GM19463 (cell line): ENCODE data around the gene BABAM2.

Experiments
- ATAC-seq: cut with Tn5 transposase; IDR thresholded peaks from one replicate; pipeline ENCODE4 v1.9.1; 2021; ENCODE audit warnings: mild to moderate bottlenecking, moderate library complexity; ENCODE audit not compliant: unreplicated experiment

Gene BABAM2

GRCh38 chr2:28055325-28055970 lies 164.9 kb downstream of the BABAM2 start:
- no peak for ATAC-seq

GRCh38 chr2:28058791-28059190 lies 168.3 kb downstream of the BABAM2 start:
- no peak for ATAC-seq

GRCh38 chr2:28062867-28063266 lies 172.3 kb downstream of the BABAM2 start:
- no peak for ATAC-seq

- ATAC-seq = no peak
Observed at GRCh38 chr2:28063492-28063962, 173.0 kb downstream of the BABAM2 start.

GRCh38 chr2:28067602-28068001 lies 177.1 kb downstream of the BABAM2 start:
- ATAC-seq = no peak

GRCh38 chr2:28068088-28068487 lies 177.6 kb downstream of the BABAM2 start:
- ATAC-seq = no peak

- ATAC-seq = no peak
Observed at GRCh38 chr2:28068527-28068926, 178.0 kb downstream of the BABAM2 start.

- ATAC-seq = no peak
Observed at GRCh38 chr2:28071221-28071620, 180.7 kb downstream of the BABAM2 start.

GRCh38 chr2:28074137-28074536 lies 183.6 kb downstream of the BABAM2 start:
- ATAC-seq = no peak

- ATAC-seq = no peak
Observed at GRCh38 chr2:28080911-28081310, 190.4 kb downstream of the BABAM2 start.

GRCh38 chr2:28082131-28082530 lies 191.6 kb downstream of the BABAM2 start:
- no peak for ATAC-seq

- no peak for ATAC-seq
Observed at GRCh38 chr2:28083476-28083875, 192.9 kb downstream of the BABAM2 start.

GRCh38 chr2:28084564-28084963 lies 194.0 kb downstream of the BABAM2 start:
- no peak for ATAC-seq

GRCh38 chr2:28085201-28085600 lies 194.7 kb downstream of the BABAM2 start:
- ATAC-seq = no peak

GRCh38 chr2:28086611-28087010 lies 196.1 kb downstream of the BABAM2 start:
- no peak for ATAC-seq

- no peak for ATAC-seq
Observed at GRCh38 chr2:28088970-28089369, 198.4 kb downstream of the BABAM2 start.

- no peak for ATAC-seq
Observed at GRCh38 chr2:28089486-28089885, 199.0 kb downstream of the BABAM2 start.

GRCh38 chr2:28093308-28093707 lies 202.8 kb downstream of the BABAM2 start:
- ATAC-seq = no peak

- no peak for ATAC-seq
Observed at GRCh38 chr2:28093768-28094167, 203.2 kb downstream of the BABAM2 start.

- no peak for ATAC-seq
Observed at GRCh38 chr2:28094739-28095138, 204.2 kb downstream of the BABAM2 start.

GRCh38 chr2:28095622-28096021 lies 205.1 kb downstream of the BABAM2 start:
- ATAC-seq = no peak

- ATAC-seq = no peak
Observed at GRCh38 chr2:28096421-28096820, 205.9 kb downstream of the BABAM2 start.
